Thoracic aorta (tissue), 2 donors: ENCODE measurements around the gene DRAP1. TPM values are rescaled to one million over a fixed set of nuclear protein-coding genes. Genes with fewer than 3 reads are reported as not detected.

ENCODE experiments used
- ATAC-seq: fragments of 150-250 bp; one replicate; pipeline ENCODE4 v1.8.0; 2017; ENCODE audit warnings: low read depth; ENCODE audit not compliant: insufficient number of reproducible peaks, low FRiP score
- DNase-seq: peaks from one replicate; pipeline ENCODE4 v3.0.0-alpha.2; 2020; ENCODE audit warnings: low spot score
- H3K27ac ChIP-seq, 2 donors: fragments of 200-600 bp; sonication (generic); 1 replicate in 1 of 2; 2 replicates in 1 of 2; pipeline ENCODE4 v1.5.1; 2016; ENCODE audit warnings: mild to moderate bottlenecking in 2 of 2, moderate library complexity in 2 of 2
- H3K27me3 ChIP-seq: fragments of 200-600 bp; sonication (generic); replicated peaks from 2 replicates; pipeline ENCODE4 v1.6.0; 2016; ENCODE audit warnings: mild to moderate bottlenecking; ENCODE audit not compliant: insufficient read depth
- H3K36me3 ChIP-seq: fragments of 200-600 bp; sonication (generic); one replicate; pipeline ENCODE4 v1.5.1; 2016
- H3K4me1 ChIP-seq, 2 donors: fragments of 200-600 bp; sonication (generic); 1 replicate in 1 of 2; 2 replicates in 1 of 2; pipeline versions ENCODE4 v1.5.1 to v1.6.0; 2016; ENCODE audit warnings: low read depth in 2 of 2, mild to moderate bottlenecking in 1 of 2; ENCODE audit not compliant: control insufficient read depth in 1 of 2
- H3K4me3 ChIP-seq: fragments of 200-600 bp; sonication (generic); 2 replicates; pipeline ENCODE4 v1.5.1; 2016; ENCODE audit warnings: mild to moderate bottlenecking
- H3K9me3 ChIP-seq: fragments of 200-600 bp; sonication (generic); 2 replicates; pipeline ENCODE4 v1.5.1; 2016
- CTCF ChIP-seq: fragments of 200-600 bp; sonication (generic); IDR thresholded peaks from one replicate; pipeline ENCODE4 v1.5.1; 2019; ENCODE audit warnings: antibody characterized with exemption
- total RNA-seq, 2 donors: library from RNA; depleted of rRNA; stranded (reverse); fragments of >200 nt; gene quantifications; one replicate each; pipeline versions ENCODE4 v1.1.0 to v1.2.3, GENCODE V29; 2016

Gene DRAP1
- total RNA-seq, 2 donors from 2014 or later, result 82.5 to 91.2 TPM

GRCh38 chr11:65944767-65945166, 25.5 kb downstream of the DRAP1 start:
- Histone ChIP-seq H3K27ac (no peak overlapping the region), H3K9me3 (no peaks in the 10 kb centered on the region), H3K4me3 (no peak overlapping the region), H3K27me3 (no peaks in the 10 kb centered on the region), H3K36me3 (no peaks in the 10 kb centered on the region), H3K4me1 (no peaks in the 10 kb centered on the region)
- ATAC-seq, result no peak
- DNase-seq, result no peak
- no peak for TF ChIP-seq CTCF

DNA sequence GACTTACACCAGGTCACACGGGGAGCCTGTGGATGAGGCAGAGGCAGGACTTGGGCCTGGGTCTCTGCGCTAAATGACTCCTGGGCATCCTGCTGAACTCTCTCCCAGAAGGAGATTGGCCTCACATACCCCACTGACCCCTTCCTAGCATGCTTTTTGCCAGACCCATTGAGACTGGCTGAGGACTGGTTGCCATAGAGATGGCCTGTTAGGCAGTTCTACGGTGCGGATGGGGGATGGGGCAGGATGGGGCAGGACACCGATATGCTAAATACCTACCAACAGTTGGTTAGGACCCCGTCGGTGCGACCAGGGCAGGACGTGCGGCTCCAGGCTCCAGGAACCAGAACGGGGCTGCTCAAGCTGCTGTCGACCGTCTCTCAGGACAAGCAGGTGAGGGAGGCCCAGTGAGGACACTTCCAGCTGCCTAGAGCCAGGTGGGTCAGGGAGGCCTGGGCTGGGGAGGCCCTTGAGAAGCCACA, 26.2 kb downstream of the DRAP1 start, which contains the start of gene TSGA10IP:
TSS of gene TSGA10IP (plus strand) at position 51 of the 482 bp plus-strand sequence. CDS start at position 247, 196 bp downstream.
- no peaks in the 10 kb centered on the region for H3K4me1 ChIP-seq
- H3K27ac ChIP-seq, result no peak within 1 kb of the TSS
- H3K9me3 ChIP-seq, result no peaks in the 10 kb centered on the region
- DNase-seq, result no peak
- no peak within 1 kb of the TSS for H3K4me3 ChIP-seq
- H3K27me3 ChIP-seq, result no peaks in the 10 kb centered on the region
- no peaks in the 10 kb centered on the region for H3K36me3 ChIP-seq
- ATAC-seq, result no peak
- TF ChIP-seq CTCF, result no peak

DNA sequence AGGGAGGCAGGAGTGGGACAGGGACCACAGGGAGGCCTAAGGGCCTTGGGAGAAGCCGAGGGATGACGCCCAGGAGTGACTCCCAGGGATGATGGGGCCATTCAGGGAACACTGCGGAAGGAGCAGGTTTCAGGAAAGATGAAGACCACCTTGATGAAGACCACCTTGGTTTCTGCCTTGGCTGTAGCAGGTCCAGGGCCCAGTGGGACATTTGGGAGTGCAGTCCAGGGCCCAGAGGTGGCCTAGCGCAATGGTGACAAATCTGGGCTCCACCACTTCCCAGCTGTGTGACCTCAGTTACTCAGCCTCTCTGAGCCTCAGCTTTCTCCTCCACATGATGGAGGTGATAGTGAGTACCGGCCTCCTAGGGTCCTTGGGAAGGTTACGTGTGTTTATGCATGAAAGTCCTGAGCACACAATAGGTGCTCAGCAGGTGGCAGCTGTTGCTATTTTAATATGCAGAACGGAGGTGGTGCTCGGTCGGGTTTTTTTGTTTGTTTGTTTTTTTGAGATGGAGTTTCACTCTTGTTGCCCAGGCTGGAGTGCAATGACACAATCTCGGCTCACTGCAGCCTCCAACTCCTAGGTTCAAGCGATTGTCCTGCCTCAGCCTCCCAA, 26.8 kb downstream of the DRAP1 start:
- Histone ChIP-seq H3K4me3 (no peak overlapping the region), H3K27me3 (no peaks in the 10 kb centered on the region), H3K4me1 (no peaks in the 10 kb centered on the region), H3K9me3 (no peaks in the 10 kb centered on the region), H3K27ac (no peak overlapping the region), H3K36me3 (no peaks in the 10 kb centered on the region)
- ATAC-seq (no peak), DNase-seq (no peak)
- TF ChIP-seq CTCF, result no peak

GRCh38 chr11:65946655-65947054, 27.4 kb downstream of the DRAP1 start:
- Histone ChIP-seq H3K27me3 (no peaks in the 10 kb centered on the region), H3K4me3 (no peak overlapping the region)

GRCh38 chr11:65947133-65947532, 27.9 kb downstream of the DRAP1 start:
- no peaks in the 10 kb centered on the region for H3K27me3 ChIP-seq
- H3K36me3 ChIP-seq, result no peaks in the 10 kb centered on the region
- H3K27ac ChIP-seq, result no peak overlapping the region
- no peaks in the 10 kb centered on the region for H3K4me1 ChIP-seq
- no peaks in the 10 kb centered on the region for H3K9me3 ChIP-seq
- TF ChIP-seq CTCF, result no peak
- no peak for ATAC-seq
- no peak overlapping the region for H3K4me3 ChIP-seq
- DNase-seq, result no peak

More at GRCh38 chr11:65946655-65947054, 27.4 kb downstream of the DRAP1 start:
- DNase-seq (no peak), ATAC-seq (no peak)
- Histone ChIP-seq H3K9me3 (no peaks in the 10 kb centered on the region), H3K27ac (no peak overlapping the region), H3K4me1 (no peaks in the 10 kb centered on the region), H3K36me3 (no peaks in the 10 kb centered on the region)
- TF ChIP-seq CTCF, result no peak
